GM23248 (cell line): ENCODE data around the gene UCKL1. TPM values are rescaled to one million over a fixed set of nuclear protein-coding genes. Genes with fewer than 3 reads are reported as not detected.

Experiments
- DNase-seq: peaks from one replicate; pipeline ENCODE4 v3.0.0-alpha.2; 2015
- H2AFZ ChIP-seq: fragments of 200-600 bp; sonication (generic); 2 replicates; pipeline ENCODE4 v1.6.1; 2016; ENCODE audit warnings: antibody characterized with exemption
- H3F3A ChIP-seq: fragments of 200-600 bp; sonication (generic); 2 replicates; pipeline ENCODE4 v1.6.1; 2016; ENCODE audit warnings: mild to moderate bottlenecking, antibody characterized with exemption, mixed run types; ENCODE audit not compliant: insufficient read depth
- H3K27ac ChIP-seq: fragments of 200-600 bp; sonication (generic); 2 replicates; pipeline ENCODE4 v1.5.1; 2016; ENCODE audit warnings: mild to moderate bottlenecking
- H3K27me3 ChIP-seq: fragments of 200-600 bp; sonication (generic); replicated peaks from 2 replicates; pipeline ENCODE4 v1.6.1; 2016; ENCODE audit warnings: mild to moderate bottlenecking; ENCODE audit not compliant: insufficient read depth
- H3K36me3 ChIP-seq: fragments of 200-600 bp; sonication (generic); 2 replicates; pipeline ENCODE4 v1.6.1; 2016; ENCODE audit warnings: low read depth, mild to moderate bottlenecking
- H3K4me1 ChIP-seq: fragments of 200-600 bp; sonication (generic); 2 replicates; pipeline ENCODE4 v1.6.1; 2016; ENCODE audit warnings: mild to moderate bottlenecking; ENCODE audit not compliant: insufficient read depth
- H3K4me2 ChIP-seq: fragments of 200-600 bp; sonication (generic); one replicate; pipeline ENCODE4 v1.6.1; 2016; ENCODE audit warnings: mild to moderate bottlenecking; ENCODE audit not compliant: unreplicated experiment
- H3K4me3 ChIP-seq: fragments of 200-600 bp; sonication (generic); 2 replicates; pipeline ENCODE4 v1.5.1; 2016; ENCODE audit warnings: mild to moderate bottlenecking
- H3K79me2 ChIP-seq: fragments of 200-600 bp; sonication (generic); 2 replicates; pipeline ENCODE4 v1.6.1; 2016; ENCODE audit warnings: mild to moderate bottlenecking; ENCODE audit not compliant: insufficient read depth
- H3K9ac ChIP-seq: fragments of 200-600 bp; sonication (generic); 2 replicates; pipeline ENCODE4 v1.6.1; 2016; ENCODE audit warnings: mild to moderate bottlenecking
- H3K9me2 ChIP-seq: fragments of 200-600 bp; sonication (generic); 2 replicates; pipeline ENCODE4 v1.6.1; 2016; ENCODE audit warnings: mixed run types, mild to moderate bottlenecking, moderate library complexity; ENCODE audit not compliant: insufficient read depth
- H3K9me3 ChIP-seq: fragments of 200-600 bp; sonication (generic); one replicate; pipeline ENCODE4 v1.6.1; 2017; ENCODE audit warnings: low read depth
- H4K20me1 ChIP-seq: fragments of 200-600 bp; sonication (generic); 2 replicates; pipeline ENCODE4 v1.6.0; 2016; ENCODE audit not compliant: insufficient read depth
- EZH2 ChIP-seq: fragments of 200-600 bp; sonication (generic); IDR thresholded peaks from 2 replicates; pipeline ENCODE4 v1.6.1; 2018; ENCODE audit warnings: antibody characterized with exemption, mild to moderate bottlenecking; ENCODE audit not compliant: insufficient read depth, poor library complexity, severe bottlenecking
- EZH2phosphoT487 ChIP-seq: fragments of 200-600 bp; sonication (generic); IDR thresholded peaks from 2 replicates; pipeline ENCODE4 v1.6.1; 2018; ENCODE audit warnings: antibody characterized with exemption, moderate library complexity, mild to moderate bottlenecking, low read depth; ENCODE audit not compliant: insufficient read depth
- WGBS, 2 experiments: methylation state at CpG; one replicate each; pipeline ENCODE4 v1.1.6; 2015 to 2017; ENCODE audit warnings: low lambda C conversion rate in 2 of 2, low coverage in 1 of 2; ENCODE audit errors: missing lambda C conversion rate in 2 of 2; 5-methylcytosine and 5-hydroxymethylcytosine counted together
- in situ Hi-C: fragments of 300-500 bp; cut with MboI; formaldehyde crosslinking; loops from 2 replicates; pipeline ENCODE4 v1.15.0; 2020
- polyA plus RNA-seq: library from polyadenylated mRNA; unstranded; fragments of >200 nt; fragmentation: Nextera tagmentation; extraction: Ambion mirVana; gene quantifications from 2 replicates; pipeline ENCODE4 v1.2.1, GENCODE V29; 2016
- total RNA-seq: library from RNA; depleted of rRNA; stranded (reverse); fragments of >200 nt; shearing (Covaris generic); gene quantifications from 2 replicates; pipeline ENCODE4 v1.2.3, GENCODE V29; 2014

Gene UCKL1
- total and polyA plus RNA-seq, 2 experiments from 2014 or later: 17.6 to 33.4 TPM

GRCh38 chr20:63945031-63945658 is 11.1 kb downstream of the UCKL1 start:
- H3F3A ChIP-seq: peaks cover 15% of the 10 kb centered on the region
- H3K79me2 ChIP-seq: peaks cover 52% of the 10 kb centered on the region
- H3K4me3 ChIP-seq: no peak overlapping the region
- no peak overlapping the region for H3K9ac ChIP-seq
- H3K4me1 ChIP-seq: peaks cover 8% of the 10 kb centered on the region; the same call in 1 of the 2 replicates
- no peak overlapping the region for H3K4me2 ChIP-seq
- TF ChIP-seq EZH2phosphoT487: no peak
- WGBS, 2 experiments: 93 to 98% methylated on average over 14 to 16 of the region's 17 CpGs
- in situ Hi-C loops: no loop called here
- no peaks in the 10 kb centered on the region for H3K9me2 ChIP-seq
- H3K36me3 ChIP-seq: peaks cover 6% of the 10 kb centered on the region; the same call in 1 of the 2 replicates
- H3K27me3 ChIP-seq: no peaks in the 10 kb centered on the region
- DNase-seq: no peak
- no peaks in the 10 kb centered on the region for H3K9me3 ChIP-seq
- no peak overlapping the region for H2AFZ ChIP-seq
- H4K20me1 ChIP-seq: no peaks in the 10 kb centered on the region; the same call in 1 of the 2 replicates
- no peak overlapping the region for H3K27ac ChIP-seq

DNA sequence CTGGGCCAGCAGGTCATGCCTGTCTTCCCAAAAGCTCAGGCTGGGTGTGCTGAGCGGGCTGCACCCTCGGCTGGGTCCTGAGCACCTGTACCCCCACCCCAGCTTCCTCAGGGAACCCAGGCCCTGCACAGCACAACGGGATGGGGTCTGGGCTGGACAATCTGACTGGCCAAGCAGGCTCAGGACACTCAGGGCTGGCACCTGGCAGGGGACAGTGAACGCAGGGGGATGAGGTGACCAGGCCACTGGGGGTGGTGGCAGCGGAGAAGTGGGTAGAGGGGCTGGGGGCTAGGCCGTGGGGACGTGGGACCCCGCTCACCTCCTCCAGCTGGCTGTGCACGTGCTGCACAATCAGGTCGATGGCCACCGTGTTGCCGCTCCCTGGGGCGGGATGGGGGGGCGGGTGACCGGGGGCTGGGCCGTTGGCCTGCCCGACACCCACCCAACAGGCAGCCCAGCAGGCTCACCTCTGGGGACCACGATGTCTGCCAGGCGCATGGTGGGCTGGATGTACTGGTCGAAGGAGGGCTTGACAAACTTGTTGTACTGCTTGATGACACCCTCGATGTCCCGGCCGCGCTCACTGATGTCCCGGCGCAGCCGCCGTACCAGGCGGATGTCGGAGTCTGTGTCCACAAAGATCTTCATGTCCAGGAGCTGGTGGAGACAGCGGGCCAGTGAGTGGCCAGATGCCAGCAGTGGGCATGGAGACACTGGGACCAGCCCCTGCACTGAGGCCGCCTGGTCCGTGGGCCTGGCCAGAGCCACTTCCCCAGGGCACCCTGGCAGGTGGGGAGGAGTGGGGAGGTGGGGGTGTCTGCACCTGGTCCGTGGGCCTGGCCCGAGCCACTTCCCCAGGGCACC is 11.9 kb downstream of the UCKL1 start:
- Histone ChIP-seq H3K4me1 (peaks cover 2% of the 10 kb centered on the region; the same call in 1 of the 2 replicates), H3K79me2 (peaks cover 44% of the 10 kb centered on the region), H3K27me3 (no peaks in the 10 kb centered on the region), H3K27ac (no peak overlapping the region), H3K9me3 (no peaks in the 10 kb centered on the region), H3K9ac (no peak overlapping the region), H3K36me3 (peaks cover 6% of the 10 kb centered on the region; the same call in 1 of the 2 replicates), H3K4me2 (no peak overlapping the region), H4K20me1 (no peaks in the 10 kb centered on the region; the same call in 1 of the 2 replicates), H3K9me2 (no peaks in the 10 kb centered on the region), H2AFZ (no peak overlapping the region), H3F3A (peaks cover 8% of the 10 kb centered on the region), H3K4me3 (no peak overlapping the region)
- 92 to 95% methylated on average over 29 to 35 of the region's 35 CpGs for WGBS, 2 experiments
- in situ Hi-C loops: no loop called here
- TF ChIP-seq EZH2phosphoT487 (no peak), EZH2 (no peak)
- no peak for DNase-seq

- Histone ChIP-seq H3K4me1 (no peaks in the 10 kb centered on the region; the same call in 1 of the 2 replicates), H3K36me3 (peaks cover 6% of the 10 kb centered on the region; the same call in 1 of the 2 replicates), H3K27me3 (no peaks in the 10 kb centered on the region), H3F3A (peaks cover 5% of the 10 kb centered on the region; the same call in 1 of the 2 replicates), H3K4me2 (no peak overlapping the region), H3K79me2 (peaks cover 45% of the 10 kb centered on the region), H3K9me2 (no peaks in the 10 kb centered on the region), H4K20me1 (no peaks in the 10 kb centered on the region; the same call in 1 of the 2 replicates), H2AFZ (no peak overlapping the region), H3K4me3 (no peak overlapping the region), H3K9ac (no peak overlapping the region), H3K9me3 (no peaks in the 10 kb centered on the region), H3K27ac (no peak overlapping the region)
- 92 to 97% methylated on average over 3 of the region's 3 CpGs for WGBS, 2 experiments
- no peak for DNase-seq
- in situ Hi-C loops: no loop called here
- TF ChIP-seq EZH2phosphoT487 (no peak), EZH2 (no peak)
These were observed 12.5 kb downstream of the UCKL1 start for GRCh38 chr20:63943808-63944077.

DNA sequence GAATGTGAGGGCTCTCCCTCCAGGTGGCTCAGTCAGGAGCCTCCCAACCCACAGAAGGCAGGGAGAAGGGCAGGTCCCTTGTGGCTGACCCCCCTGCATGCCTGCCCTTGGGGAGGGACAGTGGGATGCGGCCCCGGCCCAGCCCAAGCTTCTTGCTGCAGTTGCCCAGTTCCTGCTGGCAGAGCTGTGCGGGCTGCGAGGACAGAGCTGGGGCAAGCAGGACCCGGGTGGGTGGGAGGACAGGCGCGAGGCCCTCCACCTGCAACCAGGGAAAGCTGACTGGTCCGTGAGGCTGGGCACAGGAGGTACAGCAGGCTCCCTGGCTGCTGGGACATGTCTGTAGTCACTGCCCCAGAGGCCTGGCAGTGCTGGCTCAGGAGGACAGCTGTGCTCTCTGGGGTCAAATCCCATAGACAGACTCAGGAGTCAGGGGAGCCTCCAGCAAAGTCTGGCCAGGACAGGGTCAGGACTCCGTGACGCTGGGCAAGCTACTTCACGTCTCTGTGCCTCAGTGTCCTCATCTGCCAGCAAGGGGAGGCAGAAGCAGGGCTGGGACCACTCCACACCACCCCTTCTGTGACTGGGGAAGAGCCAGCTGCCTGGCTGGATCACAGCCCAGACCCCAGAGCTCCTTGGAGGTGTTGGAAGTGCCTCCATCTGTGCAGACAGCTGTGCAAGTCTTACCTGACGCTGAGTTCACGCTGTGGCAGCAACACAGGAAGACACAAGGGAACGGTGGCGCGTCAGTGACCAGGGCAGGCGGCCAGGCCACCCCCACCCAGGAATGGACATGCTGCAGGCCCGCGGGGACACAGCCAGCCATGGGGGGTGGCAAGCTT is 13.0 kb downstream of the UCKL1 start:
- no peaks in the 10 kb centered on the region for H4K20me1 ChIP-seq
- no peaks in the 10 kb centered on the region for H3K27me3 ChIP-seq
- no peak for DNase-seq
- H3K4me2 ChIP-seq: no peak overlapping the region
- H3K27ac ChIP-seq: no peak overlapping the region
- H2AFZ ChIP-seq: no peak overlapping the region
- peaks cover 4% of the 10 kb centered on the region; the same call in 1 of the 2 replicates for H3F3A ChIP-seq
- peaks cover 47% of the 10 kb centered on the region for H3K79me2 ChIP-seq
- in situ Hi-C loops: no loop called here
- H3K4me3 ChIP-seq: no peak overlapping the region
- no peaks in the 10 kb centered on the region for H3K9me3 ChIP-seq
- H3K36me3 ChIP-seq: peaks cover 6% of the 10 kb centered on the region; the same call in 1 of the 2 replicates
- TF ChIP-seq EZH2phosphoT487 (no peak), EZH2 (no peak)
- no peaks in the 10 kb centered on the region for H3K9me2 ChIP-seq
- H3K4me1 ChIP-seq: no peaks in the 10 kb centered on the region
- WGBS, 2 experiments: 91 to 92% methylated on average over 18 to 19 of the region's 19 CpGs
- no peak overlapping the region for H3K9ac ChIP-seq
